ENCODE results near the gene COL18A1. TPM values are rescaled to one million over a fixed set of nuclear protein-coding genes. Genes with fewer than 3 reads are reported as not detected.

The COL18A1 gene
- total RNA-seq, 1 donor from 2014 or later = 9.2 TPM

- no peak for FAIRE-seq
Observed at GRCh38 chr21:45412491-45412890, 7.5 kb downstream of the COL18A1 start.

GRCh38 chr21:45412909-45413611 is 8.1 kb downstream of the COL18A1 start:
- Histone ChIP-seq H3K4me3 (ENCODE audit: low read depth, low read length) (no peak overlapping the region), H3K36me3 (ENCODE audit: control insufficient read depth, insufficient read depth, low read length) (no peaks in the 10 kb centered on the region), H3K27me3 (ENCODE audit: control insufficient read depth, insufficient read depth, low read length) (peaks cover 2% of the 10 kb centered on the region)
- no peak for FAIRE-seq
- TF ChIP-seq CTCF (IDR thresholded peaks at IDR 0.05; ENCODE audit: insufficient read depth, low read length, severe bottlenecking) = no peak
- DNase-seq (ENCODE audit: low read depth) = no peak

More at GRCh38 chr21:45412491-45412890, 7.5 kb downstream of the COL18A1 start:
- DNase-seq (ENCODE audit: low read depth) = no peak
- H3K27me3 ChIP-seq (ENCODE audit: control insufficient read depth, insufficient read depth, low read length) = peaks cover under 1% of the 10 kb centered on the region
- no peak for TF ChIP-seq CTCF (IDR thresholded peaks at IDR 0.05; ENCODE audit: insufficient read depth, low read length, severe bottlenecking)
- H3K4me3 ChIP-seq (ENCODE audit: low read depth, low read length) = no peak overlapping the region
- H3K36me3 ChIP-seq (ENCODE audit: control insufficient read depth, insufficient read depth, low read length) = no peaks in the 10 kb centered on the region

- TF ChIP-seq CTCF (IDR thresholded peaks at IDR 0.05; ENCODE audit: insufficient read depth, low read length, severe bottlenecking) = no peak
- Histone ChIP-seq H3K4me3 (ENCODE audit: low read depth, low read length) (no peak overlapping the region), H3K27me3 (ENCODE audit: control insufficient read depth, insufficient read depth, low read length) (peaks cover 2% of the 10 kb centered on the region), H3K36me3 (ENCODE audit: control insufficient read depth, insufficient read depth, low read length) (no peaks in the 10 kb centered on the region)
- FAIRE-seq (no peak), DNase-seq (ENCODE audit: low read depth) (no peak)
Observed at GRCh38 chr21:45413922-45414321, 9.0 kb downstream of the COL18A1 start.

- H3K36me3 ChIP-seq (ENCODE audit: control insufficient read depth, insufficient read depth, low read length) = no peaks in the 10 kb centered on the region
- H3K4me3 ChIP-seq (ENCODE audit: low read depth, low read length) = no peak overlapping the region
- TF ChIP-seq CTCF (IDR thresholded peaks at IDR 0.05; ENCODE audit: insufficient read depth, low read length, severe bottlenecking) = no peak
- DNase-seq (ENCODE audit: low read depth) = no peak
- peak; percentile 60 for FAIRE-seq
- H3K27me3 ChIP-seq (ENCODE audit: control insufficient read depth, insufficient read depth, low read length) = peaks cover 2% of the 10 kb centered on the region
Observed at GRCh38 chr21:45414396-45415187, 9.6 kb downstream of the COL18A1 start.

GRCh38 chr21:45415188-45415942 is 10.4 kb downstream of the COL18A1 start:
- no peak for FAIRE-seq
- H3K4me3 ChIP-seq (ENCODE audit: low read depth, low read length) = no peak overlapping the region
- TF ChIP-seq CTCF (IDR thresholded peaks at IDR 0.05; ENCODE audit: insufficient read depth, low read length, severe bottlenecking) = no peak
- DNase-seq (ENCODE audit: low read depth) = no peak
- no peaks in the 10 kb centered on the region for H3K36me3 ChIP-seq (ENCODE audit: control insufficient read depth, insufficient read depth, low read length)
- peaks cover 2% of the 10 kb centered on the region for H3K27me3 ChIP-seq (ENCODE audit: control insufficient read depth, insufficient read depth, low read length)

All from bronchial epithelial cell (primary cell).